IMR-90 (cell line): Measurements from ENCODE around the gene CAMKMT. TPM values are rescaled to one million over a fixed set of nuclear protein-coding genes. Genes with fewer than 3 reads are reported as not detected.

Experiments
- ATAC-seq: fragments of 200-7000 bp; cut with Tn5 transposase; 2 replicates; pipeline ENCODE4 v1.9.1; 2020; ENCODE audit warnings: low read depth, mild to moderate bottlenecking, moderate library complexity
- BruUV-seq: library from RNA; stranded (reverse); fragments of 400-500 nt; replicated peaks from 2 replicates; lab custom pipeline; 2021; lab: Mats Ljungman, UMichigan
- CTCF ChIA-PET: fragments of 300-600 bp; formaldehyde crosslinking; extraction: SDS; loops from one replicate; lab custom pipeline; 2021; ENCODE audit warnings: antibody characterized with exemption; lab: Yijun Ruan, JAX
- POLR2A ChIA-PET: fragments of 300-600 bp; sonication (Branson Sonifier 250); formaldehyde crosslinking; loops from one replicate; lab custom pipeline; 2022; ENCODE audit warnings: antibody characterized with exemption; ENCODE audit not compliant: unreplicated experiment; lab: Charles Lee
- DNase-seq: peaks from one replicate; pipeline ENCODE4 v3.0.0; 2013
- H2AFZ ChIP-seq: replicated peaks from 2 replicates; pipeline ENCODE3; 2013; ENCODE audit warnings: low read length, mild to moderate bottlenecking; ENCODE audit not compliant: poor library complexity
- H2AK5ac ChIP-seq: 2 replicates; pipeline ENCODE4 v1.6.1; 2013; ENCODE audit warnings: low read depth, low read length, inconsistent platforms
- H2AK9ac ChIP-seq: replicated peaks from 2 replicates; pipeline ENCODE3; 2013; ENCODE audit warnings: mild to moderate bottlenecking, low read depth, low read length, moderate library complexity; ENCODE audit not compliant: poor library complexity
- H2BK120ac ChIP-seq: 2 replicates; pipeline ENCODE4 v1.6.1; 2013; ENCODE audit warnings: low read depth, low read length, inconsistent platforms
- H2BK15ac ChIP-seq: 3 replicates; pipeline ENCODE4 v1.6.1; 2013; ENCODE audit warnings: low read depth, low read length, inconsistent platforms
- H2BK20ac ChIP-seq: 2 replicates; pipeline ENCODE4 v1.6.1; 2013; ENCODE audit warnings: low read depth, mild to moderate bottlenecking, inconsistent platforms, low read length, moderate library complexity
- H2BK5ac ChIP-seq: 2 replicates; pipeline ENCODE4 v1.6.1; 2013; ENCODE audit warnings: mild to moderate bottlenecking, low read depth, low read length, inconsistent platforms; ENCODE audit not compliant: poor library complexity, severe bottlenecking
- H3K14ac ChIP-seq: replicated peaks from 2 replicates; pipeline ENCODE4 v1.6.1; 2013; ENCODE audit warnings: low read depth, low read length, inconsistent platforms
- H3K18ac ChIP-seq: 2 replicates; pipeline ENCODE4 v1.6.1; 2013; ENCODE audit warnings: low read depth, low read length, control low read depth
- H3K23ac ChIP-seq: 2 replicates; pipeline ENCODE4 v1.6.1; 2013; ENCODE audit warnings: low read depth, low read length, inconsistent platforms
- H3K27ac ChIP-seq: 2 replicates; pipeline ENCODE4 v1.5.1; 2013; ENCODE audit warnings: mild to moderate bottlenecking, control low read depth, low read length; ENCODE audit not compliant: insufficient read depth
- H3K27me3 ChIP-seq: 2 replicates; pipeline ENCODE4 v1.6.1; 2013; ENCODE audit warnings: low read length; ENCODE audit not compliant: control insufficient read depth, insufficient read depth
- H3K36me3 ChIP-seq: 2 replicates; pipeline ENCODE4 v1.6.1; 2013; ENCODE audit warnings: low read length, mixed read lengths; ENCODE audit not compliant: control insufficient read depth, insufficient read depth
- H3K4ac ChIP-seq: 2 replicates; pipeline ENCODE4 v1.6.1; 2013; ENCODE audit warnings: low read depth, low read length, inconsistent platforms
- H3K4me1 ChIP-seq: 2 replicates; pipeline ENCODE4 v1.6.1; 2013; ENCODE audit warnings: low read length, mixed read lengths; ENCODE audit not compliant: control insufficient read depth, insufficient read depth
- H3K4me2 ChIP-seq: 2 replicates; pipeline ENCODE4 v1.6.1; 2013; ENCODE audit warnings: low read depth, mild to moderate bottlenecking, control low read depth, low read length, moderate library complexity
- H3K4me3 ChIP-seq: 2 replicates; pipeline ENCODE4 v1.5.1; 2013; ENCODE audit warnings: low read depth, mild to moderate bottlenecking, control low read depth, low read length, moderate library complexity; ENCODE audit not compliant: insufficient read depth
- H3K56ac ChIP-seq: 2 replicates; pipeline ENCODE4 v1.6.1; 2013; ENCODE audit warnings: low read length, inconsistent platforms; ENCODE audit not compliant: insufficient read depth; ENCODE audit errors: extremely low read depth
- H3K79me1 ChIP-seq, 2 experiments: 2 replicates each; pipeline ENCODE4 v1.6.1; 2013; ENCODE audit warnings: low read length in 2 of 2, inconsistent platforms in 1 of 2, low read depth in 1 of 2
- H3K9ac ChIP-seq: 2 replicates; pipeline ENCODE4 v1.6.1; 2013; ENCODE audit warnings: low read depth, low read length, control low read depth
- H3K9me1 ChIP-seq: 2 replicates; pipeline ENCODE4 v1.6.1; 2013; ENCODE audit warnings: low read length, inconsistent platforms; ENCODE audit not compliant: insufficient read depth
- H3K9me3 ChIP-seq: 2 replicates; pipeline ENCODE4 v1.6.1; 2013; ENCODE audit warnings: low read length; ENCODE audit not compliant: control insufficient read depth, insufficient read depth
- H4K20me1 ChIP-seq: 2 replicates; pipeline ENCODE4 v1.6.1; 2013; ENCODE audit warnings: low read length, inconsistent platforms; ENCODE audit not compliant: insufficient read depth
- H4K5ac ChIP-seq: 2 replicates; pipeline ENCODE4 v1.6.1; 2013; ENCODE audit warnings: mild to moderate bottlenecking, low read depth, low read length, control low read depth
- H4K8ac ChIP-seq, 2 experiments: 2 replicates each; pipeline ENCODE4 v1.6.1; 2013; ENCODE audit warnings: low read depth in 2 of 2, low read length in 2 of 2, control low read depth in 1 of 2, inconsistent platforms in 1 of 2
- H4K91ac ChIP-seq: 2 replicates; pipeline ENCODE4 v1.6.1; 2013; ENCODE audit warnings: low read depth, low read length, inconsistent platforms; ENCODE audit not compliant: insufficient read depth
- MAFK ChIP-seq: IDR thresholded peaks from 2 replicates; pipeline ENCODE4 v1.6.1; 2012; ENCODE audit warnings: low read depth, low read length, improper control_type of control experiment
- NFE2L2 ChIP-seq: fragments of 150-350 bp; IDR thresholded peaks from 2 replicates; pipeline ENCODE4 v1.6.1; 2016; ENCODE audit warnings: low read depth, mild to moderate bottlenecking, low read length
- POLR2A ChIP-seq: IDR thresholded peaks from 2 replicates; pipeline ENCODE4 v1.6.1; 2012; ENCODE audit warnings: mild to moderate bottlenecking, low read depth, low read length
- SMC3 ChIP-seq: fragments of 150-350 bp; IDR thresholded peaks from 2 replicates; pipeline ENCODE4 v1.6.1; 2016; ENCODE audit warnings: low read depth, mild to moderate bottlenecking, antibody characterized with exemption, low read length, moderate library complexity
- USF2 ChIP-seq: fragments of 150-350 bp; IDR thresholded peaks from 2 replicates; pipeline ENCODE4 v1.6.1; 2017; ENCODE audit warnings: mild to moderate bottlenecking, antibody characterized with exemption, low read length, low read depth
- WGBS, 2 experiments: methylation state at CpG; one replicate each; pipeline versions ENCODE4 v1.1.5 to v1.1.7; 2013; ENCODE audit warnings: missing lambda C conversion rate in 2 of 2; ENCODE audit not compliant: insufficient read length in 1 of 2; ENCODE audit errors: extremely low coverage in 2 of 2; 5-methylcytosine and 5-hydroxymethylcytosine counted together
- dilution Hi-C: fragments of 300-500 bp; cut with HindIII; formaldehyde crosslinking; loops from one replicate; pipeline ENCODE4 v1.14.3; 2018; ENCODE audit warnings: low sequenced_read_pairs; ENCODE audit not compliant: unreplicated experiment
- in situ Hi-C: fragments of 300-500 bp; cut with MboI; formaldehyde crosslinking; loops from 3 replicates; pipeline ENCODE4 v1.14.3; 2019; ENCODE audit warnings: low sequenced_read_pairs, inconsistent platforms, mixed read lengths
- intact Hi-C: fragments of 100-400 bp; cut with micrococcal nuclease; formaldehyde crosslinking; loops from 2 replicates; pipeline ENCODE4 v1.10.0; 2022
- polyA plus RNA-seq, 3 experiments: library from polyadenylated mRNA; depleted of rRNA; stranded (reverse); fragments of >200 nt; gene quantifications; 2 replicates each; pipeline ENCODE4 v1.2.3, GENCODE V29; 2012; ENCODE audit warnings: low replicate concordance in 1 of 3
- total RNA-seq: library from RNA; depleted of rRNA; stranded (reverse); fragments of >200 nt; gene quantifications from 2 replicates; pipeline ENCODE4 v1.2.3, GENCODE V29; 2012
- TF ChIP-seq, protein P1 (sequence below): conservative IDR thresholded peaks from 2 replicates; pipeline ENCODE4 v1.5.1; 2012; ENCODE audit warnings: mild to moderate bottlenecking, low read depth, low read length, improper control_type of control experiment

Gene CAMKMT
- total and polyA plus RNA-seq, 2 of the 4 experiments (the other 2 are of a cell fraction) = 4.4 to 6.8 TPM

GRCh38 chr2:44789446-44789845, 427.7 kb downstream of the CAMKMT start:
- peaks cover 8% of the 10 kb centered on the region; the same call in 1 of the 2 replicates for H3K27me3 ChIP-seq
- H4K8ac ChIP-seq = no peak overlapping the region
- no peaks in the 10 kb centered on the region for H3K79me1 ChIP-seq
- H2AK9ac ChIP-seq = no peak overlapping the region
- CTCF ChIA-PET = no interaction called here
- no peak overlapping the region for H4K5ac ChIP-seq
- TF ChIP-seq NFE2L2 = no peak
- TF ChIP-seq MAFK = no peak
- no peak for TF ChIP-seq SMC3
- TF ChIP-seq USF2 = no peak
- TF ChIP-seq, protein P1, sequence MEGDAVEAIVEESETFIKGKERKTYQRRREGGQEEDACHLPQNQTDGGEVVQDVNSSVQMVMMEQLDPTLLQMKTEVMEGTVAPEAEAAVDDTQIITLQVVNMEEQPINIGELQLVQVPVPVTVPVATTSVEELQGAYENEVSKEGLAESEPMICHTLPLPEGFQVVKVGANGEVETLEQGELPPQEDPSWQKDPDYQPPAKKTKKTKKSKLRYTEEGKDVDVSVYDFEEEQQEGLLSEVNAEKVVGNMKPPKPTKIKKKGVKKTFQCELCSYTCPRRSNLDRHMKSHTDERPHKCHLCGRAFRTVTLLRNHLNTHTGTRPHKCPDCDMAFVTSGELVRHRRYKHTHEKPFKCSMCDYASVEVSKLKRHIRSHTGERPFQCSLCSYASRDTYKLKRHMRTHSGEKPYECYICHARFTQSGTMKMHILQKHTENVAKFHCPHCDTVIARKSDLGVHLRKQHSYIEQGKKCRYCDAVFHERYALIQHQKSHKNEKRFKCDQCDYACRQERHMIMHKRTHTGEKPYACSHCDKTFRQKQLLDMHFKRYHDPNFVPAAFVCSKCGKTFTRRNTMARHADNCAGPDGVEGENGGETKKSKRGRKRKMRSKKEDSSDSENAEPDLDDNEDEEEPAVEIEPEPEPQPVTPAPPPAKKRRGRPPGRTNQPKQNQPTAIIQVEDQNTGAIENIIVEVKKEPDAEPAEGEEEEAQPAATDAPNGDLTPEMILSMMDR = no peak
- no peak for TF ChIP-seq POLR2A
- no peaks in the 10 kb centered on the region for H3K9me1 ChIP-seq
- no peak overlapping the region for H3K4me2 ChIP-seq
- H2AFZ ChIP-seq = no peak overlapping the region
- H2BK120ac ChIP-seq = no peak overlapping the region
- H2BK5ac ChIP-seq = no peak overlapping the region
- DNase-seq (no peak), ATAC-seq (no peak)
- H2BK15ac ChIP-seq = no peak overlapping the region
- intact Hi-C loops = no loop called here
- H3K18ac ChIP-seq = no peak overlapping the region
- H3K4me3 ChIP-seq = no peak overlapping the region
- no peak overlapping the region for H3K14ac ChIP-seq
- no peak overlapping the region for H3K9ac ChIP-seq
- H3K9me3 ChIP-seq = no peaks in the 10 kb centered on the region
- H3K56ac ChIP-seq = no peak overlapping the region
- POLR2A ChIA-PET = no interaction called here
- H3K4me1 ChIP-seq = no peaks in the 10 kb centered on the region
- no peak overlapping the region for H3K23ac ChIP-seq
- in situ Hi-C loops = no loop called here
- no peaks in the 10 kb centered on the region for H4K20me1 ChIP-seq
- no CpG with 5 or more reads among the region's 5 CpGs for WGBS, 2 experiments
- H4K91ac ChIP-seq = no peak overlapping the region
- no TSS peak for BruUV-seq
- no peak overlapping the region for H2BK20ac ChIP-seq
- H3K27ac ChIP-seq = no peak overlapping the region
- H3K4ac ChIP-seq = no peak overlapping the region
- no peaks in the 10 kb centered on the region for H3K36me3 ChIP-seq
- H2AK5ac ChIP-seq = no peak overlapping the region
- dilution Hi-C loops = no loop called here
